Stimulated activated CD8-positive, alpha-beta memory T cell treated with anti-CD3 and anti-CD28 coated beads, Interleukin-7, amount 100 ng/mL, for 4 hours (primary cell): ENCODE data around the gene CD8B.
"Not testable (repeated sequence)": the region's sequence is repeated elsewhere in the genome, so short reads cannot be mapped to it uniquely, and the experiment has no call there.

Experiments used
- DNase-seq, 2 donors: peaks; one replicate each; pipeline ENCODE4 v3.0.0-alpha.2; 2020; ENCODE audit warnings: low read depth in 2 of 2

The CD8B gene

GRCh38 chr2:86836915-86837695, 24.6 kb downstream of the CD8B start:
- peak; percentile 72 to 86 for DNase-seq

- not testable (repeated sequence) for DNase-seq
Observed at GRCh38 chr2:86835548-86835889, 26.2 kb downstream of the CD8B start.

- no peak for DNase-seq
Observed at GRCh38 chr2:86833315-86833714, 28.4 kb downstream of the CD8B start.

- DNase-seq: no peak
Observed at GRCh38 chr2:86832334-86833096, 29.2 kb downstream of the CD8B start.

- DNase-seq: no peak
Observed at GRCh38 chr2:86831537-86831936, 30.1 kb downstream of the CD8B start.

GRCh38 chr2:86826951-86827350, 34.7 kb downstream of the CD8B start:
- no peak for DNase-seq

- peak; percentile 34 to 50 for DNase-seq
Observed at GRCh38 chr2:86825693-86826381, 35.8 kb downstream of the CD8B start.

GRCh38 chr2:86825036-86825692, 36.5 kb downstream of the CD8B start:
- no peak for DNase-seq

- DNase-seq: no peak
Observed at GRCh38 chr2:86822668-86823345, 38.9 kb downstream of the CD8B start.

- no peak for DNase-seq
Observed at GRCh38 chr2:86821842-86822241, 39.8 kb downstream of the CD8B start.

GRCh38 chr2:86821306-86821705, 40.4 kb downstream of the CD8B start:
- no peak for DNase-seq

GRCh38 chr2:86818957-86819356, 42.7 kb downstream of the CD8B start:
- DNase-seq: no peak

GRCh38 chr2:86818114-86818801, 43.4 kb downstream of the CD8B start:
- no peak for DNase-seq

GRCh38 chr2:86815611-86816010, 46.1 kb downstream of the CD8B start:
- DNase-seq: no peak

GRCh38 chr2:86809481-86810121, 52.1 kb downstream of the CD8B start:
- no peak for DNase-seq

- peak; percentile 87 to 94 for DNase-seq
Observed at GRCh38 chr2:86808315-86809161, 53.1 kb downstream of the CD8B start.

GRCh38 chr2:86807468-86808275, 54.0 kb downstream of the CD8B start:
- DNase-seq: peak in 1 of 2 donors; percentile 71

- no peak for DNase-seq
Observed at GRCh38 chr2:86807133-86807467, 54.6 kb downstream of the CD8B start.
